ENCODE results near the gene SLC22A3.
"Not testable (repeated sequence)": the region's sequence is repeated elsewhere in the genome, so short reads cannot be mapped to it uniquely, and the experiment has no call there.

SLC22A3 gene

GRCh38 chr6:160464744-160465143 is 116.6 kb downstream of the SLC22A3 start:
- H3K9me3 Mint-ChIP-seq: no peaks in the 10 kb centered on the region
- H3K4me3 Mint-ChIP-seq: no peak overlapping the region
- H3K36me3 Mint-ChIP-seq (ENCODE audit: low read depth): peaks cover 8% of the 10 kb centered on the region
- no peak for TF ChIP-seq CTCF (IDR thresholded peaks at IDR 0.05)
- H3K4me1 Mint-ChIP-seq: no peaks in the 10 kb centered on the region
- H3K27ac Mint-ChIP-seq: no peak overlapping the region
- H3K27me3 Mint-ChIP-seq (ENCODE audit: low read depth, poor library complexity): no peaks in the 10 kb centered on the region
- DNase-seq: no peak

- not testable (repeated sequence) for H3K27me3 Mint-ChIP-seq (ENCODE audit: low read depth, poor library complexity); H3K4me1 Mint-ChIP-seq; H3K4me3 Mint-ChIP-seq; H3K9me3 Mint-ChIP-seq; H3K36me3 Mint-ChIP-seq (ENCODE audit: low read depth)
- TF ChIP-seq CTCF (IDR thresholded peaks at IDR 0.05): peak; percentile 30
- peak; percentile 24 for DNase-seq
- peak overlapping the region; percentile 84 for H3K27ac Mint-ChIP-seq
Measured at GRCh38 chr6:160467261-160467871, 119.2 kb downstream of the SLC22A3 start.

GRCh38 chr6:160469153-160469552 is 121.0 kb downstream of the SLC22A3 start:
- no peak overlapping the region for H3K27ac Mint-ChIP-seq
- TF ChIP-seq CTCF (IDR thresholded peaks at IDR 0.05): no peak
- no peaks in the 10 kb centered on the region for H3K4me1 Mint-ChIP-seq
- no peaks in the 10 kb centered on the region for H3K9me3 Mint-ChIP-seq
- DNase-seq: no peak
- no peak overlapping the region for H3K4me3 Mint-ChIP-seq
- H3K36me3 Mint-ChIP-seq (ENCODE audit: low read depth): peaks cover 8% of the 10 kb centered on the region
- no peaks in the 10 kb centered on the region for H3K27me3 Mint-ChIP-seq (ENCODE audit: low read depth, poor library complexity)

GRCh38 chr6:160476056-160476455 is 127.9 kb downstream of the SLC22A3 start:
- H3K36me3 Mint-ChIP-seq (ENCODE audit: low read depth): peaks cover 11% of the 10 kb centered on the region
- H3K4me1 Mint-ChIP-seq: not testable (repeated sequence)

GRCh38 chr6:160477072-160477471 is 128.9 kb downstream of the SLC22A3 start:
- H3K27me3 Mint-ChIP-seq (ENCODE audit: low read depth, poor library complexity); H3K4me3 Mint-ChIP-seq; H3K4me1 Mint-ChIP-seq; DNase-seq; H3K27ac Mint-ChIP-seq: not testable (repeated sequence)
- Mint-ChIP-seq H3K36me3 (ENCODE audit: low read depth) (peaks cover 21% of the 10 kb centered on the region), H3K9me3 (peaks cover 12% of the 10 kb centered on the region)

More at GRCh38 chr6:160476056-160476455, 127.9 kb downstream of the SLC22A3 start:
- H3K27me3 Mint-ChIP-seq (ENCODE audit: low read depth, poor library complexity); DNase-seq; H3K9me3 Mint-ChIP-seq; H3K27ac Mint-ChIP-seq; H3K4me3 Mint-ChIP-seq: not testable (repeated sequence)

- Mint-ChIP-seq H3K9me3 (peaks cover 12% of the 10 kb centered on the region), H3K4me1 (no peaks in the 10 kb centered on the region), H3K27me3 (ENCODE audit: low read depth, poor library complexity) (peaks cover 3% of the 10 kb centered on the region), H3K4me3 (no peak overlapping the region), H3K27ac (no peak overlapping the region), H3K36me3 (ENCODE audit: low read depth) (peaks cover 29% of the 10 kb centered on the region)
- no peak for DNase-seq
- no peak for TF ChIP-seq CTCF (IDR thresholded peaks at IDR 0.05)
Measured at GRCh38 chr6:160477901-160478300, 129.7 kb downstream of the SLC22A3 start.

- no peak for DNase-seq
- Mint-ChIP-seq H3K27me3 (ENCODE audit: low read depth, poor library complexity) (no peaks in the 10 kb centered on the region), H3K4me1 (no peaks in the 10 kb centered on the region), H3K27ac (no peak overlapping the region), H3K9me3 (no peaks in the 10 kb centered on the region), H3K4me3 (no peak overlapping the region), H3K36me3 (ENCODE audit: low read depth) (peaks cover 24% of the 10 kb centered on the region)
- TF ChIP-seq CTCF (IDR thresholded peaks at IDR 0.05): no peak
Measured at GRCh38 chr6:160487116-160487515, 138.9 kb downstream of the SLC22A3 start.

Measured in nephron progenitor cell (in vitro differentiated cells).